ENCODE data around the gene SFXN2. TPM values are rescaled to one million over a fixed set of nuclear protein-coding genes. Genes with fewer than 3 reads are reported as not detected.
"Not testable (repeated sequence)": the region's sequence is repeated elsewhere in the genome, so short reads cannot be mapped to it uniquely, and the experiment has no call there.

Gene SFXN2
- polyA plus RNA-seq, 1 experiment, result 5.6 TPM

- CTCF ChIA-PET, result interaction anchor here (1.2 to 1.6 kb wide), 2 partner anchors 12 to 162 kb away, joined by 3 to 4 read pairs; no protein-coding TSS in a partner anchor
These were observed 25.8 kb downstream of the SFXN2 start for GRCh38 chr10:102740229-102740628.

GRCh38 chr10:102741726-102742237, 27.3 kb downstream of the SFXN2 start:
- no peak overlapping the region for H3K4me3 ChIP-seq (ENCODE audit: low read depth, low read length)
- ChIA-PET POLR2A (no interaction called here), CTCF (interaction anchor here (1.3 to 1.6 kb wide), 2 partner anchors 11 to 14 kb away, joined by 3 to 4 read pairs; no protein-coding TSS in a partner anchor)
- H3K27me3 ChIP-seq (ENCODE audit: control insufficient read depth, insufficient read depth, low read length), result no peaks in the 10 kb centered on the region
- no peak for DNase-seq (ENCODE audit: low read depth)
- no peak for TF ChIP-seq CTCF (IDR thresholded peaks at IDR 0.05; ENCODE audit: insufficient read depth, low read depth, low read length)
- no peaks in the 10 kb centered on the region; the same call in 1 of the 2 replicates for H3K36me3 ChIP-seq (ENCODE audit: control insufficient read depth, insufficient read depth, low read length)

More at GRCh38 chr10:102740229-102740628, 25.8 kb downstream of the SFXN2 start:
- no peak for TF ChIP-seq CTCF (IDR thresholded peaks at IDR 0.05; ENCODE audit: insufficient read depth, low read depth, low read length)
- Histone ChIP-seq H3K4me3 (ENCODE audit: low read depth, low read length) (no peak overlapping the region), H3K36me3 (ENCODE audit: control insufficient read depth, insufficient read depth, low read length) (no peaks in the 10 kb centered on the region; the same call in 1 of the 2 replicates), H3K27me3 (ENCODE audit: control insufficient read depth, insufficient read depth, low read length) (no peaks in the 10 kb centered on the region)
- DNase-seq (ENCODE audit: low read depth), result no peak
- POLR2A ChIA-PET, result no interaction called here

DNA sequence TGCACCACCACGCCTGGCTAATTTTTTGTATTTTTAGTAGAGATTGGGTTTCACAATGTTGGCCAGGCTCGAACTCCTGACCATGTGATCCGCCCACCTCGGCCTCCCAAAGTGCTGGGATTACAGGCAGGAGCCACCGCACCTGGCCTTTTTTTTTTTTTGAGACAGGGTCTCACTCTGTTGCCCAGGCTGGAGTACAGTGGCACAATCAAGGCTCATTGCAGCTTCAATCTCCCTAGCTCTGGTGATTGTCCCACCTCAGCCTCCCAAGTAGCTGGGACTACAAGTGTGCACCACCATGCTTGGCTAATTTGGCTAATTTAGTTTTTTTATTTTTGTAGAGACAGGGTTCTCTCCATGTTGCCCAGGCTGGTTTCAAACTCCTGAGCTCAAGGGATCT, 27.9 kb downstream of the SFXN2 start:
- DNase-seq (ENCODE audit: low read depth); H3K4me3 ChIP-seq (ENCODE audit: low read depth, low read length); POLR2A ChIA-PET; H3K36me3 ChIP-seq (ENCODE audit: control insufficient read depth, insufficient read depth, low read length); H3K27me3 ChIP-seq (ENCODE audit: control insufficient read depth, insufficient read depth, low read length): not testable (repeated sequence)
- CTCF ChIA-PET, result interaction anchor here (0.7 to 1.3 kb wide), 3 partner anchors 11 to 135 kb away, joined by 3 read pairs; no protein-coding TSS in a partner anchor

DNA sequence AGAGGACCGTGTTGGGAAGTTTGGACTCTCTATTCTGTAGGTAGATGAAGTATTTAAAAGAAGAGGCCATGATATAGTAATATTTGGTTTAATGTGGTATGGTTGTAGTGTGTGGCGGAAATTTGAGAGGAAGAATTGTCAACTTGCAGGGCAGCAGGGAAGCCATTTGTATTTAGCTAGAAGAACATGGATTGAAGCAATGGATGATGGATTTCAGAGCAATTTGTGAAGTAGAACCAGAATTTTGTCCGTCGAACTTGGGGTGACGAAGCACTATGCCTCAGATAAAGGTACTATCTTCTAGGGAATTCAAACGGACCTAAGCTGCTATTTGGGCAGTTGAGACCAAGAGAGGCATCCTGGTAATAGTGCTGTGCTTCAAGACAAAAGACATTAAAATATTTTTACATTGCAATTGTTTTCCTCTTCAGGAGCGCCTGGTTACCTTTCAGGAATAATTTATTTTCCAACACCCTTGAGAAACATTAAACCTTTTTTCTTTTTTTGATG, 28.7 kb downstream of the SFXN2 start:
- CTCF ChIA-PET, result interaction anchor here (0.7 to 2.5 kb wide), 4 partner anchors 10 to 134 kb away, joined by 3 to 14 read pairs (median 3); no protein-coding TSS in a partner anchor
- DNase-seq (ENCODE audit: low read depth), result no peak
- Histone ChIP-seq H3K36me3 (ENCODE audit: control insufficient read depth, insufficient read depth, low read length) (no peaks in the 10 kb centered on the region), H3K4me3 (ENCODE audit: low read depth, low read length) (no peak overlapping the region), H3K27me3 (ENCODE audit: control insufficient read depth, insufficient read depth, low read length) (no peaks in the 10 kb centered on the region)
- TF ChIP-seq CTCF (IDR thresholded peaks at IDR 0.05; ENCODE audit: insufficient read depth, low read depth, low read length), result no peak
- POLR2A ChIA-PET, result interaction anchor here (0.6 to 1.0 kb wide), 4 partner anchors 11 to 30 kb away, joined by 3 to 4 read pairs (median 3); no protein-coding TSS in a partner anchor

- ChIA-PET CTCF (interaction anchor here (0.7 to 2.5 kb wide), 2 partner anchors 9 to 124 kb away, joined by 3 to 14 read pairs; no protein-coding TSS in a partner anchor), POLR2A (interaction anchor here (0.6 to 1.0 kb wide), 5 partner anchors 10 to 1683 kb away, joined by 3 to 8 read pairs (median 3); no protein-coding TSS in a partner anchor)
- peak within 1 kb of the TSS; percentile 90 for H3K4me3 ChIP-seq (ENCODE audit: low read depth, low read length)
- peak; percentile 100 for DNase-seq (ENCODE audit: low read depth)
- H3K27me3 ChIP-seq (ENCODE audit: control insufficient read depth, insufficient read depth, low read length), result no peaks in the 10 kb centered on the region
- no peak for TF ChIP-seq CTCF (IDR thresholded peaks at IDR 0.05; ENCODE audit: insufficient read depth, low read depth, low read length)
- H3K36me3 ChIP-seq (ENCODE audit: control insufficient read depth, insufficient read depth, low read length), result no peaks in the 10 kb centered on the region
These were observed 29.3 kb downstream of the SFXN2 start, which contains the start of gene WBP1L for GRCh38 chr10:102743588-102744373. WBP1L (plus strand) TSS chr10:102743948; CDS start chr10:102744054, 106 bp downstream.

Data from BJ (cell line).